ENCODE data around the gene FOCAD. TPM values are rescaled to one million over a fixed set of nuclear protein-coding genes. Genes with fewer than 3 reads are reported as not detected.

The FOCAD gene
- total RNA-seq, 1 donor from 2014 or later, result 60.1 TPM

DNA sequence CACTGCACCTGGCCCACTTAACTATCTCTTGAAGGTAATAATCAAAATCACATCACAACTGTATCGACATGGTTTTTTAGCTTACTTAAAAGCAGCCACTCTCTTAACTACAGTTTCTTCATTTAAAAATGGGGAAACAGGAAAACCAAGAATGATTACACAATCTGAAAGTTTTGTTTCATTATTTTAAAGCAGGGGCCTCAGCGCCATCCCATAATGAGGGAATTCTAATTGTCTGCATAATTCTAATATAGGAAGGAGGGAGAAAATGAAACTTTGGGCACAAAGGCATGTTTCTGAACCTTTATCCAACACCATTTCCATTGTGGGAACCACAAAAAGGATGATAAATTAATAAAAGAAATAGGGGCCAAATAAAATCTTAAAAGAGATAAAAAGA, 339.8 kb downstream of the FOCAD start:
- Mint-ChIP-seq H3K27ac (ENCODE audit: unreplicated experiment) (no peak overlapping the region), H3K4me3 (no peak overlapping the region), H3K27me3 (ENCODE audit: low read depth) (no peaks in the 10 kb centered on the region), H3K9me3 (no peaks in the 10 kb centered on the region), H3K4me1 (no peaks in the 10 kb centered on the region), H3K36me3 (ENCODE audit: low read depth) (peaks cover 18% of the 10 kb centered on the region)
- TF ChIP-seq, protein P1, sequence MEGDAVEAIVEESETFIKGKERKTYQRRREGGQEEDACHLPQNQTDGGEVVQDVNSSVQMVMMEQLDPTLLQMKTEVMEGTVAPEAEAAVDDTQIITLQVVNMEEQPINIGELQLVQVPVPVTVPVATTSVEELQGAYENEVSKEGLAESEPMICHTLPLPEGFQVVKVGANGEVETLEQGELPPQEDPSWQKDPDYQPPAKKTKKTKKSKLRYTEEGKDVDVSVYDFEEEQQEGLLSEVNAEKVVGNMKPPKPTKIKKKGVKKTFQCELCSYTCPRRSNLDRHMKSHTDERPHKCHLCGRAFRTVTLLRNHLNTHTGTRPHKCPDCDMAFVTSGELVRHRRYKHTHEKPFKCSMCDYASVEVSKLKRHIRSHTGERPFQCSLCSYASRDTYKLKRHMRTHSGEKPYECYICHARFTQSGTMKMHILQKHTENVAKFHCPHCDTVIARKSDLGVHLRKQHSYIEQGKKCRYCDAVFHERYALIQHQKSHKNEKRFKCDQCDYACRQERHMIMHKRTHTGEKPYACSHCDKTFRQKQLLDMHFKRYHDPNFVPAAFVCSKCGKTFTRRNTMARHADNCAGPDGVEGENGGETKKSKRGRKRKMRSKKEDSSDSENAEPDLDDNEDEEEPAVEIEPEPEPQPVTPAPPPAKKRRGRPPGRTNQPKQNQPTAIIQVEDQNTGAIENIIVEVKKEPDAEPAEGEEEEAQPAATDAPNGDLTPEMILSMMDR (conservative IDR thresholded peaks at IDR 0.05), result no peak
- no peak for DNase-seq (ENCODE audit: low read depth, low spot score)

DNA sequence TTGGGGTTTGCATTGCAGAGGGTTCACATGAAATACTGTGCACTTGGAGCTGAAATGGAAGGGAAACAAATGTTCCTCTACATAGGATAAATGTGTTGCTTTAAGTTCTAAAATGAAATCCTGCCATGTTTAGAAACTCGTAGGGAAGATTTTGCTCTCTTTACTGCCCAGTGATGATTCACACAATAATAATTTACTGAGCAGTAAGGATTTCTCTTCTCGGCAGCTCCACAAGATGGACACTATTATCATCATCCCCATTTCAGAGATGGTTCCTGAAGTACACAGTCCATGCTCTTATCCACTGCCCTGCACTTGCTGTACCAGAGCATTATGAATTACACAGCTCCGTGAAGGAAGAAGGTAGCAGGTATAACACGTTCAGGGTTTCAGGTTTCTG, 343.2 kb downstream of the FOCAD start:
- no peak for DNase-seq (ENCODE audit: low read depth, low spot score)
- Mint-ChIP-seq H3K4me1 (no peaks in the 10 kb centered on the region), H3K36me3 (ENCODE audit: low read depth) (peaks cover under 1% of the 10 kb centered on the region), H3K9me3 (no peaks in the 10 kb centered on the region), H3K4me3 (no peak overlapping the region), H3K27me3 (ENCODE audit: low read depth) (no peaks in the 10 kb centered on the region), H3K27ac (ENCODE audit: unreplicated experiment) (no peak overlapping the region)
- TF ChIP-seq, protein P1 (conservative IDR thresholded peaks at IDR 0.05), result no peak

DNA sequence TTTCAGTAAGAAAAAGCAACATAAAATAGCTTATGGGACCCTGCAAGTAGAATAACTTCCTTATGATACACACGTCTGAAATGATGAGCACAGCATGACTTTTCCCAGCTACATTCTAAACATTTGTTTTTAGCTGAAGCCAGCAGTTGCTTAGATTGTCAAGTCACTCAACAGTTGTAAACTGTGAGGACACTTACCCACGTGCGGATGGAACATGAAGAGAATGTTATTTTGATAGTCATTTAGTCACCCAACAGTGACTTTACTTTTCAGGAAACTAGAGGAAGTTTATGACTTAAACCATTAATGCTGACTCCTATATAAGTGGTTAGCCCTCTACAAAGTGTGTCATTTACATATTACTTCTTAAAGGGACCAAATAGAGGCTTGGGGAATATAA, 344.4 kb downstream of the FOCAD start:
- Mint-ChIP-seq H3K4me3 (no peak overlapping the region), H3K27ac (ENCODE audit: unreplicated experiment) (no peak overlapping the region), H3K36me3 (ENCODE audit: low read depth) (no peaks in the 10 kb centered on the region), H3K27me3 (ENCODE audit: low read depth) (no peaks in the 10 kb centered on the region), H3K9me3 (no peaks in the 10 kb centered on the region), H3K4me1 (no peaks in the 10 kb centered on the region)
- TF ChIP-seq, protein P1 (conservative IDR thresholded peaks at IDR 0.05), result no peak
- DNase-seq (ENCODE audit: low read depth, low spot score), result no peak

DNA sequence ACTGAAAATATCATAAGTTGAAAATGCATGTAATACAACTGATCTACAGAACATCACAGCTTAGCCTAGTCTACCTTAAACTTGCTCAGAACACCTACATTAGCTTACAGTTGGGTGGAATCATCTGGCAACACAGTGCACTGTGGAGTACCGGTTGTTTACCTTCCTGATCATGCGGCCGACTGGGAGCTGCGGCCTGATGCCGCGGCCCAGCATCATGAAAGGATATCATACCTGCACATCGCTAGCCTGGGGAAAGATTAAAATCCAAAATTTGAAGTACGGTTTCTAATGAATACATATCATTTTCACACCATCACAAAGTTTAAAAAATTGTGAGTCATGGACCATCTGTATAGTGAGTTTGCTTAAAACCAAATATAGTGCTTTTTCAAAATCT, 345.6 kb downstream of the FOCAD start:
- TF ChIP-seq, protein P1 (conservative IDR thresholded peaks at IDR 0.05), result no peak
- H3K9me3 Mint-ChIP-seq, result no peaks in the 10 kb centered on the region

DNA sequence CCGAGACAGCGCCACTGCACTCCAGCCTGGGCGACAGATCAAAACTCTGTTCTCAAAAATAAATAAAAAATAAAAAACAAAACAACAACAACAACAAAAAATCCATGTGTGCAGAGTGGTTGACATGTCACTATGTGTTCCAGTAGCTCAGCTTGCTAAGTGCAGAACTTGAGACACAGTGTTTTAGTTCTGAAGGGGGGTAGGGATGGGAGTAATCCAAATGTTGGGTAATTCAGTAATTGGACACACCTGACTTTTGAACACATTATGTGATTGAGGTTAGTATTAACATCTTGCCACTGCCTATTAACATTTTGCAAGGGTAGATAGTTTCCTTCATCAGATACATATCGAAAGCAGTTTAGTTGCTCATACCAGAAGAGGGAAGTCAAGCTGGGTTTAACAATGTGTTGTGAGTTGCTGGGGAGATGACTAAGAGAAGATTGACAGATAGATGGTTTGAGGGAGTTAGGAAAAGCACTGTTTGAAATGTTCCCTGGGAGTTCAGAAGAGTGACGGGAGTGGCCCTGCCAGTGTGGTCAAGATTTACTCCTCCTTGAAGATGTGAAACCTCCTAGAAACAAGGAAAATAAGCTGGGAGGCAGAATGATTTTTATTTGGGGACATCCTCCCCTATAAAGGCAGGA, 346.5 kb downstream of the FOCAD start:
- DNase-seq (ENCODE audit: low read depth, low spot score), result no peak
- TF ChIP-seq, protein P1 (conservative IDR thresholded peaks at IDR 0.05), result no peak
- no peak overlapping the region for H3K27ac Mint-ChIP-seq (ENCODE audit: unreplicated experiment)
- H3K36me3 Mint-ChIP-seq (ENCODE audit: low read depth), result no peaks in the 10 kb centered on the region
- no peaks in the 10 kb centered on the region for H3K4me1 Mint-ChIP-seq
- no peak overlapping the region for H3K4me3 Mint-ChIP-seq
- no peaks in the 10 kb centered on the region for H3K27me3 Mint-ChIP-seq (ENCODE audit: low read depth)
- H3K9me3 Mint-ChIP-seq, result no peaks in the 10 kb centered on the region

More for the DNA sequence above, 345.6 kb downstream of the FOCAD start:
- Mint-ChIP-seq H3K27ac (ENCODE audit: unreplicated experiment) (no peak overlapping the region), H3K4me3 (no peak overlapping the region), H3K36me3 (ENCODE audit: low read depth) (no peaks in the 10 kb centered on the region), H3K4me1 (no peaks in the 10 kb centered on the region), H3K27me3 (ENCODE audit: low read depth) (no peaks in the 10 kb centered on the region)
- no peak for DNase-seq (ENCODE audit: low read depth, low spot score)

Measured in neural crest cell (in vitro differentiated cells).